Measurements from ENCODE around the gene TM2D3. TPM values are rescaled to one million over a fixed set of nuclear protein-coding genes. Genes with fewer than 3 reads are reported as not detected.

Gene TM2D3
- total RNA-seq, 1 donor from 2014 or later = 49.6 TPM

DNA sequence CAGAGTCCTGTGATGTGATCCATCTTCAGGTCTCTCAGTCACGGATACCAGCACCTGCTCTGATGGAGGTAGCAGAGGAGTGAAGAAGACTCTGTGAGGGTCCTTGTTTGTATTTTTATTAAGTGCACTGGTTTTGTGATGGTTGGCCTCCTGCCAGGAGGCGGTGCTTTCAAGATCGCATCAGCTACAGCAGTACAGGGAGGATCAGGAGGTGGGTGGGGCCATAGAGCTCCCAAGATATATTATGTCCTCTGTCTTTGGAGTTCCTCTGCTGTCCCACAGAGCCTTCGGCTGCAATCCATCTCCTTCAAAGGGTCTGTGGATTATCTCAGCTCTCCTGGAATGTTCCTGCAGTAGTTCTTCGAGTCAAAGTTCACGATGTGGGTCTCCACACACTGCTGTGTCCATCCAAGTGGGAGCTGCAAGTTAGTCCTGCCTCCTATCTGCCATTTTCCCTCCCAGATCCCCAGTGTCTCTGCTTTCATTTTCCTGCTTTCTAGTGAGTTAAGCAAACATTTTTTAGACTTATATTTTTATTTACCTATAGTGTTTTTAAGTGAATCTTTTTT is 54.7 kb downstream of the TM2D3 start:
- Histone ChIP-seq H3K9ac (ENCODE audit: low read depth in 1 of 3, low read length in 3 of 3) (no peak overlapping the region), H3K4me1 (ENCODE audit: control insufficient read depth in 3 of 3, insufficient read depth in 3 of 3, low read length in 3 of 3) (no peaks in the 10 kb centered on the region), H3K9me3 (ENCODE audit: control insufficient read depth in 3 of 3, low read length in 3 of 3) (no peaks in the 10 kb centered on the region), H3K36me3 (ENCODE audit: control insufficient read depth in 3 of 3, insufficient read depth in 3 of 3, low read length in 3 of 3) (no peaks in the 10 kb centered on the region), H3K27me3 (ENCODE audit: control insufficient read depth in 3 of 3, insufficient read depth in 3 of 3, low read length in 3 of 3) (peaks cover 0 to 3% (median 0%) of the 10 kb centered on the region in 3 donors), H3K4me3 (ENCODE audit: low read length in 3 of 3) (no peak overlapping the region), H3K27ac (ENCODE audit: low read depth, low read length) (no peak overlapping the region)

DNA sequence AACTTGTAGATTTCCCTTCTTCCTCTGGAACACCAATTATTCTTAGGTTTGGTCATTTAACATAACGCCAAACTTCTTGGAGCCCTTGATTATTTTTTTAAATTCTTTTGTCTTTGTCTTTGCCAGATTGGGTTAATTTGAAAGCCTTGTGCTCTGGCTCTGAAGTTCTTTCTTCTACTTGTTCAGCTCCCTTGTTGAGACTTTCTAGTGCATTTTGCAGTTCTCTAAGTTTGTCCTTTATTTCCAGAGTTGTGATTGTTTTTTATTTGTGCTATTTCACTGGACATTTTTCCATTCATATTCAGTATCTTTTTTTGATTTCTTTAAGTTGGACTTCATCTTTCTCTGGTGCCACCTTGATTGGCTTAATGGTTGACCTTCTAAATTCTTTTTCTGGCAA is 55.5 kb downstream of the TM2D3 start:
- Histone ChIP-seq H3K36me3 (ENCODE audit: control insufficient read depth in 3 of 3, insufficient read depth in 3 of 3, low read length in 3 of 3) (no peaks in the 10 kb centered on the region), H3K4me1 (ENCODE audit: control insufficient read depth in 3 of 3, insufficient read depth in 3 of 3, low read length in 3 of 3) (no peaks in the 10 kb centered on the region), H3K27me3 (ENCODE audit: control insufficient read depth in 3 of 3, insufficient read depth in 3 of 3, low read length in 3 of 3) (peaks cover 0 to 3% (median 0%) of the 10 kb centered on the region in 3 donors), H3K9me3 (ENCODE audit: control insufficient read depth in 3 of 3, low read length in 3 of 3) (no peaks in the 10 kb centered on the region), H3K4me3 (ENCODE audit: low read length in 3 of 3) (no peak overlapping the region), H3K9ac (ENCODE audit: low read depth in 1 of 3, low read length in 3 of 3) (no peak overlapping the region), H3K27ac (ENCODE audit: low read depth, low read length) (no peak overlapping the region)

Small RNA genes within 50 kb of the gene (small RNA-seq; reads per million reads assigned to genes)
- gene RNU6-807P = not detected

Other genes with a start within 250 kb of the TM2D3 start
- 11.5 TPM for gene PCSK6, start 162.7 kb downstream of the TM2D3 start, total RNA-seq
- gene TARS3, start 72.1 kb upstream of the TM2D3 start, total RNA-seq = 21.4 TPM
- gene OR4F6, start 151.1 kb upstream of the TM2D3 start, total RNA-seq = not detected
- gene OR4F15, start 159.8 kb upstream of the TM2D3 start, total RNA-seq = not detected